HS-5 (cell line): ENCODE data around the gene POLR2E.
A peak's percentile ranks its signal among the peaks of the same experiment; 100 is the strongest.

ENCODE experiments used
- DNase-seq: peaks from one replicate; pipeline ENCODE4 v3.0.0-alpha.2; 2012; ENCODE audit warnings: low read depth

The POLR2E gene

DNA sequence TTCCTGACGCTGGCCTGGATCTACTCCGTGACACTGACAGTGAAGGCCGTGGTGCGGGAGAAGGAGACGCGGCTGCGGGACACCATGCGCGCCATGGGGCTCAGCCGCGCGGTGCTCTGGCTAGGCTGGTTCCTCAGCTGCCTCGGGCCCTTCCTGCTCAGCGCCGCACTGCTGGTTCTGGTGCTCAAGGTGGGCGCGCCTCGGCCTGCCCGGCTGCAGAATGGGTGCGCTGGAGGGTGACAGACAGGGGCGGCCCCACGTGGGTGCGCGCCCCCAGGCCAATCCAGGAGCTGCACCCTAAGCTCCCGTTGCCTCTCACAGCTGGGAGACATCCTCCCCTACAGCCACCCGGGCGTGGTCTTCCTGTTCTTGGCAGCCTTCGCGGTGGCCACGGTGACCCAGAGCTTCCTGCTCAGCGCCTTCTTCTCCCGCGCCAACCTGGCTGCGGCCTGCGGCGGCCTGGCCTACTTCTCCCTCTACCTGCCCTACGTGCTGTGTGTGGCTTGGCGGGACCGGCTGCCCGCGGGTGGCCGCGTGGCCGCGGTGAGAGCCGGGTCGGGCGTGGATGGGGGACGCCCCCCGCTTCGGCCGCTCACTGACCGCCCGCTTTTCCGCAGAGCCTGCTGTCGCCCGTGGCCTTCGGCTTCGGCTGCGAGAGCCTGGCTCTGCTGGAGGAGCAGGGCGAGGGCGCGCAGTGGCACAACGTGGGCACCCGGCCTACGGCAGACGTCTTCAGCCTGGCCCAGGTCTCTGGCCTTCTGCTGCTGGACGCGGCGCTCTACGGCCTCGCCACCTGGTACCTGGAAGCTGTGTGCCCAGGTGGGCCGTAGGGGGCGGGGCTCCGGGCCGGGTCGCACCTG lies 48.1 kb downstream of the POLR2E start:
- no peak for DNase-seq

DNA sequence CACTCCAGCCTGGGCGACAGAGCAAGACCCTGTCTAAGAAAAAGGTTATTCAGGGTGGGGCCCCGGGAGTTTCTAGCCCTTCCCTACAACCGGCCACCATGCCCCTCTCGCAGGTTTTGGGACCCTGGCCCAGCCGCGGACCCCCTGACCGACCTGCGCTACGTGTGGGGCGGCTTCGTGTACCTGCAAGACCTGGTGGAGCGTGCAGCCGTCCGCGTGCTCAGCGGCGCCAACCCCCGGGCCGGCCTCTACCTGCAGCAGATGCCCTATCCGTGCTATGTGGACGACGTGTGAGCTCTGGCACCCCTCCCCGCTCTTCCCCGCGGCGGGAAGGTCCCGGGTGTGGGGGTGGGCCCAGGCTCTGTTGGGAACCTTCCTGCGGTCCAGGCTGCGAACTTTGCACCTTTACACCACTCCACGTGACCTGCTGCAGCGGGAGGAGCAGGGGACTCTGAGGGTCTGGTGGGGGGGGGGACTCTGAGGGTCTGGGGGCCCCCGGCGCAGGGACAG lies 49.0 kb downstream of the POLR2E start:
- DNase-seq: no peak

DNA sequence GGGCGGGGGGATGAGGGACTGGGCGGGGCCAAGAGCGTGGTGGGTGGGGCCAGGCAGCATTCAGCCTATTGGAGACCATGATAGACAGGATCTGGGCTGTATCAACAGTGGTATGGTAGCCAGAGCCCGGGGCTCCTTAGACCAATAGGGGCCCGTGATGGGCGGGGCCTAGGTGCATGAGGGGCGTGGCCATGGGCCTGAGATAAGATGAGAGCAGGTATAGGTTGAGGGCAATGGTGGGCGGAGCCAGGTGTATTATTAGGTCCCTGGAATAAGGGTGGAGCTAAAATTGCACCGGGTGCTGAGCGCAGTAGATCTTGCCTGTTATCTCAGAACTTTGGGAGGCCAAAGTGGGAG lies 50.0 kb downstream of the POLR2E start:
- DNase-seq: no peak

DNA sequence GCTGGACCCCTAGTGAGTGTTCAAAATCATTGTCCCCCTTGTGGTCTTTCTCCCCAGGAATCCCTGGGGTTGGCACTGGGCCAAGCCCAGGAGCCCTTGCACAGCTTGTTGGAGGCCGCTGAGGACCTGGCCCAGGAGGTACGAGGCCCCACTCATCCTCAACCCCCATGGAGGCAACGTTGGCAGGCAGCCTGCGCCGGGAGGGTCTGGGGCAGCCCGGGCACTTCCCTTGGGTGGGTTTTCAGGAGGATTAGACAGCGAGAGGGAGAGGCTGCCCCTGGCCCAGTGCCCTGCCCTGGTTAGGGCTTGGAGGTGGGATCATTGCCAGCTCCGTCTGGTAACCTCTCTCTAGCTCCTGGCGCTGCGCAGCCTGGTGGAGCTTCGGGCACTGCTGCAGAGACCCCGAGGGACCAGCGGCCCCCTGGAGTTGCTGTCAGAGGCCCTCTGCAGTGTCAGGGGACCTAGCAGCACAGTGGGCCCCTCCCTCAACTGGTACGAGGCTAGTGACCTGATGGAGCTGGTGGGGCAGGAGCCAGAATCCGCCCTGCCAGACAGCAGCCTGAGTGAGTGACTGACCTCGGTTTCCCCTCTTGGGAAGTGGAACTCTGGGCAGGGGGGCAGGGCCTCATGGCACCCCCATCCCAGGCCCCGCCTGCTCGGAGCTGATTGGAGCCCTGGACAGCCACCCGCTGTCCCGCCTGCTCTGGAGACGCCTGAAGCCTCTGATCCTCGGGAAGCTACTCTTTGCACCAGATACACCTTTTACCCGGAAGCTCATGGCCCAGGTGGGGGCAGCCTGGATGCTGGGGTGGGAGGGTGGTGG lies 52.3 kb downstream of the POLR2E start:
- DNase-seq: no peak

DNA sequence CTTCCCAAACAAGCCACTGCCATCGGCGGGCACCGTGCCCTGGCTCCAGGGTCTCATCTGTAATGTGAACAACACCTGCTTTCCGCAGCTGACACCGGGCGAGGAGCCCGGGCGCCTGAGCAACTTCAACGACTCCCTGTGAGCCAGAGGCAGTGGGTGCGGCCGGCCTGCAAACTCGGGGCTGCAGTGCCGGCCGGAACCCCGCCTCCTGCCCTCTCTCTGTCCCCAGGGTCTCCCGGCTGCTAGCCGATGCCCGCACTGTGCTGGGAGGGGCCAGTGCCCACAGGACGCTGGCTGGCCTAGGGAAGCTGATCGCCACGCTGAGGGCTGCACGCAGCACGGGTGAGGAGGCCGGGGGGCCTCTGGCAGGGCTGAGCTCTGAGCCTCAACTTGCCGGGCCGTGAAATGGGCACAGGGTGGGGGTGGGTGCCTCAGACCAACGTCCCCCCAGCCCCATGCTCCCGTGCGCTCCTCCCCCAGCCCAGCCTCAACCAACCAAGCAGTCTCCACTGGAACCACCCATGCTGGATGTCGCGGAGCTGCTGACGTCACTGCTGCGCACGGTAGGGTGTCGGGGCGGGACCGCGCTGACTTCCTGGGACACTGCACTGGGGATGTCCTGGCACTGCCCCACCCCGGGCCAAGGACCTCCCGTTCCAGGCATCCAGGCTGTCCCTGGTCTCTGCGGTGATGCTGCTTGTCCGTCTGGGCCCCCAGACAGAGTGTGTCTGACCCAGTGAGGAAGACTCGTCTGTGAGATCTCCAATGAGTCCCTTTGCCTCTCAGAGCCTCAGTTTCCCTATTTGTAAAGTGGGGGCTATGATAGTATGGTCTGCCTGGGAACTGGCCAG lies 53.1 kb downstream of the POLR2E start:
- DNase-seq: no peak

DNA sequence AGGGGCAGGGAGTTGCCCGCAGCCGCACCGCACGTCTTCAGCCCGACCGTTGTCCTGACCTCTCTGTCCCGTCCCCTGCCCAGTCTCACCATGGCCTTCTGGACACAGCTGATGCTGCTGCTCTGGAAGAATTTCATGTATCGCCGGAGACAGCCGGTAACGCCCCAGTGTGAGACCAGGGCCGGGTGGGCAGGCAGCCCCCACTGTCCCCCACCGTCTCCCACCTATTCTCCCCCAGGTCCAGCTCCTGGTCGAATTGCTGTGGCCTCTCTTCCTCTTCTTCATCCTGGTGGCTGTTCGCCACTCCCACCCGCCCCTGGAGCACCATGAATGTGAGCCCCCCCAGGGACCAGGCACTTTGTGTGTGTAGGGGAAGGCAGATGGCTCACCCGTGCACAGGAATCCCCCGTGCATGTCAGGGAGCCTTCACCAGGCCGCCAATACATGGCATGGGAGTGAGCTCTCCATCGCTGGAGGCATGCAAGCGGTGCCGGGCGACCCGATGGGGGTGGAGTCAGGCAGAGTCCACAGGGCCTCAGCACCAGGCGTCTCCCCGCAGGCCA lies 53.8 kb downstream of the POLR2E start:
- no peak for DNase-seq

DNA sequence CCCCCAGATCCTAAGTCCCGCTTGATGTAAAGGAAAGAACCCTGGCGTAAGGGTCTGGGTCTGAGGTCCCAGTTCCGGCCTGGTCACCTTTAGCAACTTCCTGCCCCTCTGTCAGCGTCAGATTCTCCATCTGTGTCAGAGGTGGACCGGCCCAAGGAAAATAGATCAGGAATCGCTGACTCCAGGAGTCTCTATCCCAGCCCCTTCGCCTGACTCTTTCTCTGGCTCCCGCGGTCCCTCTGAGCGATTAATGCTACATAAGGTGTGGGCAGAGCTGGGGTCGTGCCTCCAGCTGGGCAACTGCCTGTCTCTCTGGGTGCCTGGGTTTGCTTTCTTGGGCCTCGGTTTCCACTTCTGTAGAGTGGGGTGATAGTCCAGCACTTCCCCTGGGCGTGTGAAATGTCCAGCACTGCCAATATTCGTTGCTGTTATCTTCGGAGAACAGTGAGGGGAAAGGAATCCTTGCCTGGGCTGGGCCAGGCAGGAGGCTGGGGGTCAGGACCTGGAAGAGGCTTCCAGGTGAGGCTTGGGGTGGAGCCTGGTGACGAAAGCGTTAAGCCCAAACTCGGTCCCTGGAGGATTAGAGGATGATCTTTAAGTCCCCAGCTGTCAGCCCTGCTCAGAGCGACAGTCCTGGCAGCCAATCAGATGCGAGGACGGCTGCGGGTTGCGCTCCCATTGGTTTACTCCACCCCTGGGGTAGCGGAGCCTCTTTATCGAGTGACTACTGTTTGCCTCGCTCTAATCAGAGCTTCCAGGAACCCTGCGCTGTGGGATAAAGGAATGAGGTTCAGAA lies 54.5 kb downstream of the POLR2E start:
- DNase-seq: peak; percentile 82

DNA sequence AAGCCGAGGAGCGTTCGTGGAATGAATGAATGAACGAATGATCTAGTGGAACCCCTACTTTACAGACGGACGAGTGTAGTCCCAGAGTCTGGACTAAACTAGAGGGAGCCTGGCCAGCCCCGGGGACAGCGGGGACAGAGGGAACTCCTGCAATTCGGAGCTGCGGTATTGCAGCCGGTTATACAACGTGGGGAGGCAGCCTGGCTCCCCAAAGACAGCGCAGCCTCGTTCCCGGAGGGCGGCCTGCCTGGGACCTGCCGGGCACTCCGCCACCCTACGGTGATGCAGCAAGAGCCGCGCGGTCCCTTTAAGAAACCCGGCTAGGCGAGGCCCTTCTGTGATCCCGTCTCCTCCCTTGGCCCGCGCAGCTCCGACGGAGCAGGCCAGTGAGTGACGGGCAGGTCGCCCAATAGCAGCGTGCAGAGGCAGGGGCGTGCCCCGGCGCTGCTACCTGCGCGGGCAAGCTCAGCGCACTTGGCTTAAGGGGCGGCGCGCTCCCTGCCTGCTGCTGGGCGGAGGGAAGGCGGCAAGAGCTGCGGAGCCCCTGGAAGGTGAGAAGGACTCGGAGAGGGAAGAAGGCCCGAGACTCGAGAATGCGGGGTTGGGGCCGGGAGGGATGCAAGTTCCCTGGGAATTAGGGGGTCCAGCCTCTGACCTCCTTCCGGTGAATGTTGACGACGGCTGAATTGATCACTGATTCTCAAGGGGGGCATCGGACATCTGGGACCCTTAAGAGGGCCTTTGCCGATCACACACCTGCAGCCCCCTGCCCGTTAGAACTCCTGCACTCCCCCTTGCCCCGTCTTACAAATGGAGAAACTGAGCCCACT lies 55.3 kb downstream of the POLR2E start, which contains the start of gene ABCA7:
TSS of gene ABCA7 (plus strand) at position 462 of the 830 bp plus-strand sequence. CDS start 1,255 bp downstream, outside the sequence.
- peak; percentile 82 for DNase-seq

DNA sequence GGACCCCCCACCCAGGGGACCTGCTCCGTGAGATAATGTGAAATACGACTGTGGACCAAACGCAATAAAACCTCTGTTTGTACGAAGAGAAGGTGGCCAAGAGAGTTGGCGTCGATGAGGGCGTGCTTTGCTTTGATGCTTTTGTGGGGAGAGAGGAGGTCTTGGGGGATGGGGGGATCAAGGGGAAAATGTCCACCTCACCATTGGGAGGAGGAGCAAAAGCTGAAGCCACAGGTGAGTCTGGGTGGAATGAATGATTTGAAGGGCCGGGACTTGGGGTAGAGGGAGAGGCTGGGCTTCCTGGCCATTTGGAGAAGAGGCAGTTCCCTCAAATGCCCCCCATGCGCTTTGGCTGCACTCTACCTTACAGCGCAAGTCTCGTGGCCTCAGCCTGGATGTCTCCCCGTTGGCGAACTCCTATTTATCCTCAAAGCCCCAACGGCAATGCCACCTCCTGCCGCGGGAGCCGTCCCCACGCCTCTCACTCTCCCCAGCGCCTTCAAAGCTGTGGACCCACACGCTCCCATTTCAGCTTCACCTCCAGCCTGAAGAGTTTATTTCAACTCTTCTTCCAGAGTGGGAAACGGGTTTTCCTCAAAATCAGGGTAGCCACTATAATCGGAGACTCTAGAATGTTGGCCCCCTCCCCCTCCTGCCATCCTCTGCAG lies 56.1 kb downstream of the POLR2E start:
- no peak for DNase-seq

DNA sequence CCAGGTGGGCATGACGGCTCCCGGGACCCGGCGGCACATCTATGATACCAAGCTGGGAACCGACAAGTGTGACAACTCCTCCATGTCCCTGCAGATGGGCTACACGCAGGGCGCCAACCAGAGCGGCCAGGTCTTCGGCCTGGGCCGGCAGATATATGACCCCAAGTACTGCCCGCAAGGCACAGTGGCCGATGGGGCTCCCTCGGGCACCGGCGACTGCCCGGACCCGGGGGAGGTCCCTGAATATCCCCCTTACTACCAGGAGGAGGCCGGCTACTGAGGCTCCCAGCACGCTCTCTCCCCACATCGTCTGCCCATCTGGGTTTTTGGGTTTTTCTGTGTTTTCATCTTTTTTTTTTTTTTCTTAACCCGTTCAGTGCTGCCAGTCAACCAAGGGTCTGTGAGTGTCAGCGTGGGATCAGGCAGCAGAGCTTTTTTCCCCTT lies 57.5 kb downstream of the POLR2E start:
- no peak for DNase-seq
